ENCODE measurements around the gene KPNA6. TPM values are rescaled to one million over a fixed set of nuclear protein-coding genes. Genes with fewer than 3 reads are reported as not detected.
A peak's percentile ranks its signal among the peaks of the same experiment; 100 is the strongest.
"Not testable (repeated sequence)": the region's sequence is repeated elsewhere in the genome, so short reads cannot be mapped to it uniquely, and the experiment has no call there.

KPNA6 gene
- total RNA-seq, 6 experiments from 2014 or later: 116 to 132 (median 122) TPM

- no peaks in the 10 kb centered on the region for H3K9me3 Mint-ChIP-seq
- no peak for DNase-seq
- H3K4me3 Mint-ChIP-seq: no peak overlapping the region
- TF ChIP-seq, protein P1, sequence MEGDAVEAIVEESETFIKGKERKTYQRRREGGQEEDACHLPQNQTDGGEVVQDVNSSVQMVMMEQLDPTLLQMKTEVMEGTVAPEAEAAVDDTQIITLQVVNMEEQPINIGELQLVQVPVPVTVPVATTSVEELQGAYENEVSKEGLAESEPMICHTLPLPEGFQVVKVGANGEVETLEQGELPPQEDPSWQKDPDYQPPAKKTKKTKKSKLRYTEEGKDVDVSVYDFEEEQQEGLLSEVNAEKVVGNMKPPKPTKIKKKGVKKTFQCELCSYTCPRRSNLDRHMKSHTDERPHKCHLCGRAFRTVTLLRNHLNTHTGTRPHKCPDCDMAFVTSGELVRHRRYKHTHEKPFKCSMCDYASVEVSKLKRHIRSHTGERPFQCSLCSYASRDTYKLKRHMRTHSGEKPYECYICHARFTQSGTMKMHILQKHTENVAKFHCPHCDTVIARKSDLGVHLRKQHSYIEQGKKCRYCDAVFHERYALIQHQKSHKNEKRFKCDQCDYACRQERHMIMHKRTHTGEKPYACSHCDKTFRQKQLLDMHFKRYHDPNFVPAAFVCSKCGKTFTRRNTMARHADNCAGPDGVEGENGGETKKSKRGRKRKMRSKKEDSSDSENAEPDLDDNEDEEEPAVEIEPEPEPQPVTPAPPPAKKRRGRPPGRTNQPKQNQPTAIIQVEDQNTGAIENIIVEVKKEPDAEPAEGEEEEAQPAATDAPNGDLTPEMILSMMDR (IDR thresholded peaks at IDR 0.05): no peak
- peaks cover 3% of the 10 kb centered on the region for H3K27me3 Mint-ChIP-seq (ENCODE audit: insufficient read depth)
- H3K36me3 Mint-ChIP-seq (ENCODE audit: low read depth): peaks cover 13% of the 10 kb centered on the region
- peaks cover 49% of the 10 kb centered on the region for H3K4me1 Mint-ChIP-seq (ENCODE audit: low read depth)
- H3K27ac Mint-ChIP-seq: no peak overlapping the region
These were observed 29.3 kb downstream of the KPNA6 start for GRCh38 chr1:32137111-32137510.

GRCh38 chr1:32138965-32139364 lies 31.1 kb downstream of the KPNA6 start:
- H3K36me3 Mint-ChIP-seq (ENCODE audit: low read depth): peaks cover 13% of the 10 kb centered on the region
- DNase-seq: peak; percentile 40
- peaks cover 3% of the 10 kb centered on the region for H3K27me3 Mint-ChIP-seq (ENCODE audit: insufficient read depth)
- peak overlapping the region; percentile 52 for H3K4me3 Mint-ChIP-seq
- H3K9me3 Mint-ChIP-seq: no peaks in the 10 kb centered on the region
- TF ChIP-seq, protein P1 (IDR thresholded peaks at IDR 0.05): no peak
- peak overlapping the region; percentile 73 for H3K27ac Mint-ChIP-seq
- peaks cover 53% of the 10 kb centered on the region for H3K4me1 Mint-ChIP-seq (ENCODE audit: low read depth)

DNA sequence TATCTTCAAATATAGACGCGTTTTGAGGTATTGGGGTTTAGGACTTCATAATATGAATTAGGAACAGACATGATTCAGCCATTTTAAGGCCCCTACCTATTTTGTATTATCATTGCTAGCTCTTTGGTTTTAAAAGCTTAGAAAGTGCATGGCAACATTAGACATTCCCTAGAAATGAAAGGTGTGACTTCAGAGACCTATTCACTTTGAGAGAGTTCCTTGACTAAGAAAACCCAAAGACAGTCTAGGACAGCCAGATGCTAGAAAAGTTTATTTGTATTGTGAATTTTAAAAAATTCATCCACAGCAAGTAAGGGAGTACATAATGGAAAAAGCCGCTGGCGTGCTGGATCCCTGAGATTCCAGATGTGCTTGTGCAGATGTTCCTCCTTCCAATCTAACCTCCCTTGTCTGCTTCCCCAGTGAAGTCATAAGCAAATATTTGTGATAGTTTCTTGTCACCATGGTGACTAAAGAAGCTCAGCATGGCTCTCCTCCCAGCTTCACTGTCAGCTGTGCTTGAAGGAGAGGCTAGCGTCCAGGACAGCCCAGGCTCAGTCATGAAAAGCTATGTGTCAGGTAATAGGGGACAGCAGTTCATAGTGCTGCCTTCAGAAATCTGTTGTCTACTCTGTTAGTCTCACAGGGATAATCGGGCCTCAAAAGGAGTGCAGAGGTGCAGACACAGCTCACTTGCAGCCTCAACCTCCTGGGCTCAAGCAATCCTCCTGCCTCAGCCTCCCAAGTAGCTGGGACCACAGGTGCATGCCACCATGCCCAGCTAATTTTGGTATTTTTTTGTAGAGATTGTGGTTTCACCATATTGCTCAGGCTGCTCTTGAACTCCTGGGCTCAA lies 34.8 kb downstream of the KPNA6 start:
- no peak overlapping the region for H3K4me3 Mint-ChIP-seq
- H3K27me3 Mint-ChIP-seq (ENCODE audit: insufficient read depth): peaks cover 3% of the 10 kb centered on the region
- H3K27ac Mint-ChIP-seq: peak overlapping the region; percentile 83
- 0 out of 2 replicates have a peak, but pooled peaks cover under 1% of the 10 kb centered on the region for H3K9me3 Mint-ChIP-seq
- peaks cover 11% of the 10 kb centered on the region for H3K36me3 Mint-ChIP-seq (ENCODE audit: low read depth)
- peaks cover 51% of the 10 kb centered on the region for H3K4me1 Mint-ChIP-seq (ENCODE audit: low read depth)
- DNase-seq: peak; percentile 88
- TF ChIP-seq, protein P1 (IDR thresholded peaks at IDR 0.05): no peak

DNA sequence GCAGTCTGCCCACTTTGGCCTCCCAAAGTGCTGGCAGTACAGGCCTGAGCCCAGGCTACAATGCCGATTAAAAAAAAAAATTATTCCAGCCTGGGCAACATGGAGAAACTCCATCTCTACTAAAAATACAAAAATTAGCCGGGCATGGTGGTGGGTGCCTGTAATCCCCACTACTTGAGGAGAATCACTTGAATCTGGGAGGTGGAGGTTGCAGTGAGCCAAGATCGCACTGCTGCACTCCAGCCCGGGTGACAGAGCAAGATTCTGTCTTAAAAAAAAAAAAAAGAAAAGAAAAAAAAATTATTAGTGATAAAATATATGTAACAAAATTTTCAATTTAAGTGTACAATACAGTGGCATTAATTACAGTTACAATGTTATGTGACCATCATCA lies 35.4 kb downstream of the KPNA6 start:
- H3K4me3 Mint-ChIP-seq; DNase-seq; H3K9me3 Mint-ChIP-seq; H3K27me3 Mint-ChIP-seq (ENCODE audit: insufficient read depth): not testable (repeated sequence)
- Mint-ChIP-seq H3K4me1 (ENCODE audit: low read depth) (peaks cover 44% of the 10 kb centered on the region), H3K27ac (peak overlapping the region; percentile 83), H3K36me3 (ENCODE audit: low read depth) (peaks cover 13% of the 10 kb centered on the region)

DNA sequence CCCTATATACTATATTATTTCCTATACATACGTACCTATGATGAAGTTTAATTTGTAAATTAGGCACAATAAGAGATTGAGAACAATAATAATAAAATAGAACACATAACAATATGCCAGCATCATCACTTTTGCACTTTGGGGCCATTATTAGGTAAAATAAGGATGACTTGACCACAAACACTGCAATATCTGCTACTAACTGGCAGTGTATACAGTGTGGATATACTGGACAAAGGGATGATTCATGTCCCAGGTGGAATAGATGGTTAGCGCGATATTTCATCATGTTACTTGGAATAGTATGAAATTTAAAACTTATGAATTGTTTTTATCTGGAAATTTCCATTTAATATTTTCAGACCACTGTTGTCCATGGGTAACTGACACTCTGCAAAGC lies 36.2 kb downstream of the KPNA6 start:
- DNase-seq: no peak
- Mint-ChIP-seq H3K36me3 (ENCODE audit: low read depth) (peaks cover 17% of the 10 kb centered on the region), H3K4me3 (no peak overlapping the region), H3K27ac (no peak overlapping the region), H3K9me3 (peaks cover 11% of the 10 kb centered on the region; the same call in 1 of the 2 replicates), H3K27me3 (ENCODE audit: insufficient read depth) (no peaks in the 10 kb centered on the region), H3K4me1 (ENCODE audit: low read depth) (peaks cover 37% of the 10 kb centered on the region)
- TF ChIP-seq, protein P1 (IDR thresholded peaks at IDR 0.05): no peak

GRCh38 chr1:32147799-32148198 lies 39.9 kb downstream of the KPNA6 start:
- Mint-ChIP-seq H3K36me3 (ENCODE audit: low read depth) (peaks cover 13% of the 10 kb centered on the region), H3K9me3 (peaks cover 12% of the 10 kb centered on the region; the same call in 1 of the 2 replicates), H3K4me1 (ENCODE audit: low read depth) (peaks cover 40% of the 10 kb centered on the region)
- H3K27me3 Mint-ChIP-seq (ENCODE audit: insufficient read depth); H3K27ac Mint-ChIP-seq; DNase-seq; H3K4me3 Mint-ChIP-seq: not testable (repeated sequence)

All from HFFc6 (cell line).